HG03103 (cell line): ENCODE data around the gene ZBED2.
"Not testable (repeated sequence)": the region's sequence is repeated elsewhere in the genome, so short reads cannot be mapped to it uniquely, and the experiment has no call there.

Experiments
- ATAC-seq: cut with Tn5 transposase; IDR thresholded peaks from one replicate; pipeline ENCODE4 v1.9.1; 2021; ENCODE audit warnings: low read depth; ENCODE audit not compliant: unreplicated experiment

The ZBED2 gene

GRCh38 chr3:111595232-111595631 is at the start of gene ZBED2:
Gene ZBED2 (minus strand): TSS chr3:111595346. CDS start chr3:111594201, 1,145 bp downstream.
- ATAC-seq: peak; percentile 54

- ATAC-seq: no peak
Measured at GRCh38 chr3:111639316-111639715, 44.2 kb upstream of the ZBED2 start.

- no peak for ATAC-seq
Measured at GRCh38 chr3:111636366-111636885, 41.3 kb upstream of the ZBED2 start.

- no peak for ATAC-seq
Measured at GRCh38 chr3:111635403-111635802, 40.3 kb upstream of the ZBED2 start.

- ATAC-seq: not testable (repeated sequence)
Measured at GRCh38 chr3:111630638-111631037, 35.5 kb upstream of the ZBED2 start.

GRCh38 chr3:111629018-111629417 is 33.9 kb upstream of the ZBED2 start:
- not testable (repeated sequence) for ATAC-seq

GRCh38 chr3:111627092-111627491 is 31.9 kb upstream of the ZBED2 start:
- ATAC-seq: no peak

GRCh38 chr3:111621535-111621934 is 26.4 kb upstream of the ZBED2 start:
- no peak for ATAC-seq

GRCh38 chr3:111619833-111620232 is 24.7 kb upstream of the ZBED2 start:
- no peak for ATAC-seq

GRCh38 chr3:111618945-111619344 is 23.8 kb upstream of the ZBED2 start:
- no peak for ATAC-seq

- no peak for ATAC-seq
Measured at GRCh38 chr3:111617912-111618601, 22.9 kb upstream of the ZBED2 start.

- no peak for ATAC-seq
Measured at GRCh38 chr3:111617406-111617805, 22.3 kb upstream of the ZBED2 start.

- peak; percentile 75 for ATAC-seq
Measured at GRCh38 chr3:111616417-111617105, 21.4 kb upstream of the ZBED2 start.

GRCh38 chr3:111615880-111616279 is 20.7 kb upstream of the ZBED2 start:
- ATAC-seq: no peak

GRCh38 chr3:111613294-111613693 is 18.1 kb upstream of the ZBED2 start:
- ATAC-seq: no peak

- ATAC-seq: peak; percentile 15
Measured at GRCh38 chr3:111610612-111611054, 15.5 kb upstream of the ZBED2 start.

- peak; percentile 96 for ATAC-seq
Measured at GRCh38 chr3:111610189-111610588, 15.0 kb upstream of the ZBED2 start.

GRCh38 chr3:111609700-111610099 is 14.6 kb upstream of the ZBED2 start:
- no peak for ATAC-seq

- ATAC-seq: no peak
Measured at GRCh38 chr3:111608383-111608782, 13.2 kb upstream of the ZBED2 start.

GRCh38 chr3:111607240-111607920 is 12.2 kb upstream of the ZBED2 start:
- no peak for ATAC-seq

- no peak for ATAC-seq
Measured at GRCh38 chr3:111605493-111605892, 10.3 kb upstream of the ZBED2 start.
